ENCODE measurements around the gene UST. TPM values are rescaled to one million over a fixed set of nuclear protein-coding genes. Genes with fewer than 3 reads are reported as not detected.

UST gene
- total and polyA plus RNA-seq, 9 of the 15 experiments (the other 6 are each of a cell fraction or from before 2014, with no cell fraction given) = 0.04 to 0.10 TPM; not detected in 7

GRCh38 chr6:149089510-149089909 is 342.7 kb downstream of the UST start (continued):
- TF ChIP-seq ZBTB40 (IDR thresholded peaks at IDR 0.05) = no peak
- no peak for TF ChIP-seq ZBTB40 (CRISPR knock-in tag; IDR thresholded peaks at IDR 0.05)
- TF ChIP-seq EP400 (IDR thresholded peaks at IDR 0.05) = no peak
- TF ChIP-seq NR2C1 (IDR thresholded peaks at IDR 0.05) = no peak
- no peak for TF ChIP-seq NR2C1 (tag; IDR thresholded peaks at IDR 0.05)
- TF ChIP-seq LEF1 (IDR thresholded peaks at IDR 0.05) = no peak
- TF ChIP-seq RNF2 (IDR thresholded peaks at IDR 0.05) = no peak
- TF ChIP-seq ZNF239 (CRISPR knock-in tag; IDR thresholded peaks at IDR 0.05) = no peak
- TF ChIP-seq SNRNP70 (optimal IDR thresholded peaks at IDR 0.05; ENCODE audit: low read depth, low read length) = no peak
